HG02763 (cell line): ENCODE measurements around the gene SGCD.

Source experiments
- ATAC-seq: cut with Tn5 transposase; IDR thresholded peaks from one replicate; pipeline ENCODE4 v1.9.1; 2021; ENCODE audit warnings: mild to moderate bottlenecking, moderate library complexity; ENCODE audit not compliant: unreplicated experiment

The SGCD gene

DNA sequence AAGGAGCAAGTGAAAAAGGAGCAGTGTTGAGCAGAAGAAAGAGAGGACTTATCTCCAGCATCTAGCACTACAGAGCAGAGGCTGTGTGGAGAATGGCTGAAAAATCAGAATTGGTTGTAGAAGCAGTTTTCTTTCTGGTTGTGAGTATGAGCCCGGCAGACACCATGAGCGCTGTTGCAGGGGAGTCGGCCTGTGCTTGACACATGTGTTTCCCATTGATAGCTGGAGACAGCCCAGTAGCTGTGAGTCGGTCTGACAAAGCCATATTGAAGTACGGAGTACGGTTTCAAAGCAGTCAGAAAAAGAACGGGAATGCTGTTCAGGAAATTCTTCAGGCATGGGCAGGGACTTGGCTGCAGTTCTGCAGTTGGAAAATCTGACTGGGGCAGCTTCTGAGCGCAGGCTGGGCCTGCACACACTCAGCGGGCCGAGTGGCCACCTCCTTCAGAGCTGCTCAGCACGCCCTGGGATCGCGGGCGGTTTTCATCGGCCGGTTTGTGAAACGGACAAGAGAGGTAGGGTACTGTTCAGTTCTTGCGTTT, at the start of gene SGCD:
TSS of gene SGCD (plus strand) at position 447 of the 542 bp plus-strand sequence.
- ATAC-seq: no peak

DNA sequence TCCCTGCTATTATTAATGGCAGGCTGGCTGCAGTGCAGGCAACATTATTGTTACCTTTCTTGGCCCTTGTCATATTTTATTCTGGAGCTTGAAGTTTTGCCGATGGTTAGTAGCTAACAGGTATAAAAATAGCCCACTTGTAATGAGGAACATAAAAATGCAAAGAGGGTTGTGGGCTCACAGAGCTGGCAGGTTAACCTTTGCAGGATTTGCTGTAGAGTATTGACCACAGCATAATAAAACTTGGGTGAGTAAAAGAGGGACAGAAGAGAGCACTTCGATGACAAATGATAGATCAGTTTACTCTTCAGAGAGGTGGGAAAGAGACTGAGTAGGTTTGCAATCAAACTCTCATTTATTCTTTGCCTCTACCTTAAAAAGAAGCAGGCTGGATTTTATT, 49.7 kb upstream of the SGCD start:
- no peak for ATAC-seq

DNA sequence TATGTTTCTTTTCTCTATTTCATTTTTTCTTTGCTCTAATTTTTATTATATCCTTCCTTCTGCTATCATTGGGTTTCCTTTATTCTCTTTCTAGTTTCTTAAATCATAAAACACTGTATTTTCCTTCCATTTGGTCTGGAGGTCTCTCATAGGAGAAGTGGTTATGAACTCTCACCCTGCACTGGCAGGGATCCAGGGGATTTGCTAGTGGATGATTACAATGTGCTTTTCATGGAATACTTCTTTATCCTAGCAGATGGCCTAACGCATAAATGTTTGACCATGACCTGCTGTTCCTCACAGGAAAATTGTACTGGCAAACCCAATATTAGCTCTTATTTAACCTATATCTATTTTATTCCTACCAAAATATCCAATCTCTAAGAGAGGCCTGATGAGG, 31.5 kb upstream of the SGCD start:
- ATAC-seq: no peak

DNA sequence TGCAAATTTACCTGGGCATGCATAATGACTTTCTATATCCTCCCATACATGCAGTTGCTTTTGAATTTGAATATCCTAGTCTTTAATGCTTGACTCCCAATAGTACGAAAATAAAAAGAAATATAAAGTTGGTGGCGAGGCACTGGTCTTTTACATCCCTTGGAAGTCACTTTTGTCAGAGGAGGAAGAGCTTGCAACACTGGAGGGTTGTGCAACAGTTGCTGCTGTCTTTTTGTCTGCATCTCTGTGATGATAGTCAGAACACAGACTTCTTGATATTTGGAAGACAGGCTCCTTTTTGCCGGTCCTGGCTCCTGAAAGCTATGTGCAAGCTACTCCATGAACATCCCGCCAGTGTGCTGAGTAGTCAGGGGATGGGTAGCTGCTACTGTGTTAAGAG, 16.8 kb upstream of the SGCD start:
- no peak for ATAC-seq

DNA sequence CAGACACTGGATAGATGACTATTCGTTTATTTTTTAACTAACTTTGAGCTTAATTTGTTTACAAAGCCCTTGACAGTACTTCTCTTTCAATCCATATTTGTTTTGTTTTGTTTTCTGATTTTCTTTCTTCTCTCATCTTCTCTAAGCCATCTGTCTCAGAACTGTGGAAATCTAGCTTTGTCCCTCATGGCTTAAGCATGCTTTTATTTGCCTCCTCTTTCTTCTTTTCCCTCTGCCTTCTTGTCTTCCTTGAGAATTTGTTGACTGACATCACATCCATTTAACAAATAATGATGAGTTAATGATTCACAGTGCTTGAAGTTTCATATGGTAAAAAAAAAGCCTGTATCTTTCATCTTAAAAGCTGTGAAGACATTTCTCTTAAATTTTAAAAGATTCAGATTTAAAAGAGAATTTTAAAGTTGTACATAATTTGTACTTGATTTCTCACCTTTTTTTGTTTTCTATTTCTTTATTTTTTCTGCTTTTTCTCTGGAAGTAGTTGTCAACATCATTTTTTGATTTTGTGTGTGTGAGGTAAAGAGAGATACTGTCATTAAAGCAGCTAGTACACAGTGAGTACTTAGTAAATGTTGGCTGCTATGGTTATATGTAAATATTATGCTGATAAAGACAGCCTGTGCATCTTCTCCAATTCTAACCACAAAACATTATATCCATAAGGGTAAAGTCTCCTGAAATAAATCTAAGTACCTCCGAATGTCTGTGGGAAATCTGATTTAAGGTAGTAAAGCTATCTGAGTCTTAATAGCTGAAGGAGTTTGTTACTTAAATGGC, 13.9 kb upstream of the SGCD start:
- ATAC-seq: no peak

DNA sequence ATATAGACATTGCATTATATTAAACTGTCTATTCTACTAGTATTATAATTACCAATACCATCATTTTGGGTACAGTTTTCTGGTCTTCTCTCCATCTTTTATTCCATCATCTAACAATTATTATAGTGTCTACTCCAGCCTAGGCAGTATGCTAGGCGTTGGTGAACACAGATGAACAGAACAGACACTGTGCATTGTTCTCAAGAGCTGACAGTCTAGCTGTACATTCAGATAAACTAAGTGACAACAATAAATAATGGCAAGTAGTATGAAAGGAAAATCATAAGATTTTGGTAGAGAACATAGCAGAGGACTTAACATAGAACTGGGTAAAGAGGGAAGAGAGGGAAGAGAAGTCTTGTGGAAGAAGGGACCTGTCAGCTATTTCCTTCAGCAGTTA, 12.5 kb upstream of the SGCD start:
- ATAC-seq: no peak

DNA sequence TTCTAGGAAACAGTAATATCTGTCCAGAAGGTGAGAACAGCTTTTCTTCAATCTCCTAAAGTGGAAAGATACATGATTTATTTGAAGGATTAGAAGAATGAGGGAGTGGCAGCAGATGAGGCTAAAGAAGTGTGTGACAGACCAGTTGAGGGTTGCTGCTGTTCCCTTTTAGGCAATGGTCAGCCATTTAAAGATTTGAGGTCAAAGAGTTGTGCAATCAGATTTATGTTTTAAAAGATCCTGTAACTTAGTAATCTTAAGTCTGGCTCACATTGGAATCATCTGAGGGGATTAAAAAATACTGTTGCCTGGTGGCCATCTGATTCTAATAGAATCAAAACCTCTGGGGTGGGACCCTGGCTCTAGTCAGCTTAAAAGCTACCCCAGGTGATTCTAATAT, 4.3 kb upstream of the SGCD start:
- ATAC-seq: no peak

DNA sequence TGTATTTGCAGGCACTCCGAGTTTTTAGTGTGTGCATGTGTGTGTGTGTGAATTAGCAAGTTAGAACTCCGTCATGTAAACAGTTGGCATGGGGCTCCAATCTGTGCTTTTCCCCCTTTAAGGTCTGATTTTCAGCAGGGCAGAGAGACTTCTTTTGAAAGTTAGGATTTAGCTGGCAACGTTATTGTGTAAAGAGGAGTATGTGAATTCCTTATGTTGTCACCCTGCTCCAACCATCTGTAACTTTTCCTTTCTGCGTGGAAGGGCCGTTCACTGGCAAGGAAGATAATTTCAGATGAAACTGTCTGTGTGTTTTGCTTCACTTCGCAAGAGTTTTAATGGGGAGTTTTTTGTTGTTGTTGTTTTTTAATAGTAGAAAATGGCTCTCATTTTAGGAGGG, 332 bp downstream of the SGCD start:
- no peak for ATAC-seq

DNA sequence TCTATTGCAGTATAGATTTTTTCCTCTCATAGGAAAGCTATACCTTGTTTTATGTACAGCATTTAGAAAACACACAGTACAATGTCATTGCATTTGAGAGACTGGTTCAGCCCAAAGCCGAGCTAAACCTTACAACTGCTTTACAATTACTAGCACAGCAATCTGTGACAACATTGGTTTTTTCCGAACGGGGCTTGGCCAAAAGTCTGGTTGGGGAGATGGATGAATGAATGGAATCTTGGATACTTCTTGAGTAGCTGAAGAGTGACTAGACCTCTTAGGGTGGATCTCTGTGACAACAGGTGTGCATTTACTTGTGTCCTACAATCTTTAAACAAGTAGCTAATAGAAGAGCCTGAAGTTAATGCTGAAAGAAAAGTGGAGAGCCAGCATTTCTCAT, 1.2 kb downstream of the SGCD start:
- no peak for ATAC-seq

DNA sequence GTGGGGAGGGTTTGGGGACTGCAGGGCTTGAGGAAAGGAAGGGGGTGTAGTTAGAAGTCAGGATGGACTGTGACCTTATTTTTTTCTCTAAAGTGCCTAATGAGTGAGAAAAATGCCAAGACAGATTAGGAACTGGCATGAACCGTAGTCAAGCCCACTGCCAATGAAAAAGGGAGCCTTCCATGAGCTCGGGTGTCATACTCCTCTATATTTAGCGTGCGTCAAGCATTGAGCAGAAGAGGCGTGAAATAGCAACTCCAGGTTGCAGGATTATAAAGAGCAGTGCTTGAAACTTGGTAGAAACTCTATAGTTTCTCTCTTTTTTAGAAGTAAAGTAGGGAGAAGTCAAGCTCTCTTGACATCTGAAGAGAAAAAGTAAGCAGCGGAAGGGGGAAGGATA, 1.8 kb downstream of the SGCD start:
- no peak for ATAC-seq

DNA sequence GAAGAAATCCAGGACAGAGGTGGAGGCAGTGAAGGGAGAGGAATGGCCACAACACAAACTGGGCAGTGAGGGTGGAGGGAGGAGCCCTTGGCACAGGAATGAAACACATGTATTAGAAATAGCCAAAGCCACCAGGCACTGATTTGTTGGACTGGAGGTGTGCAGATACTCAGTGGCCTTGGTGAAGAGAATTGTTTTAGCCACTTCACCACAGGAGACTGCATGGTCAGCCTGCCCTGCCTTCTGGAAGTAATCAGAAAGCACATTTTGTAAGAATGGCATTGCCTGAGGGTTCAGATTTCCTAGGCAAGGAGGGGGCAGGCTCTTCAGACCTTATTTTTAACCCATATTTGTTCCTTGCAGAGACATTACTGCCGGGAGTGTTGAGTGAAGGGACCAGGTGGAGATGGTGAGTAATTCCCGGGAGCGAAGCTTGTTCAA, 2.2 kb downstream of the SGCD start:
- no peak for ATAC-seq

DNA sequence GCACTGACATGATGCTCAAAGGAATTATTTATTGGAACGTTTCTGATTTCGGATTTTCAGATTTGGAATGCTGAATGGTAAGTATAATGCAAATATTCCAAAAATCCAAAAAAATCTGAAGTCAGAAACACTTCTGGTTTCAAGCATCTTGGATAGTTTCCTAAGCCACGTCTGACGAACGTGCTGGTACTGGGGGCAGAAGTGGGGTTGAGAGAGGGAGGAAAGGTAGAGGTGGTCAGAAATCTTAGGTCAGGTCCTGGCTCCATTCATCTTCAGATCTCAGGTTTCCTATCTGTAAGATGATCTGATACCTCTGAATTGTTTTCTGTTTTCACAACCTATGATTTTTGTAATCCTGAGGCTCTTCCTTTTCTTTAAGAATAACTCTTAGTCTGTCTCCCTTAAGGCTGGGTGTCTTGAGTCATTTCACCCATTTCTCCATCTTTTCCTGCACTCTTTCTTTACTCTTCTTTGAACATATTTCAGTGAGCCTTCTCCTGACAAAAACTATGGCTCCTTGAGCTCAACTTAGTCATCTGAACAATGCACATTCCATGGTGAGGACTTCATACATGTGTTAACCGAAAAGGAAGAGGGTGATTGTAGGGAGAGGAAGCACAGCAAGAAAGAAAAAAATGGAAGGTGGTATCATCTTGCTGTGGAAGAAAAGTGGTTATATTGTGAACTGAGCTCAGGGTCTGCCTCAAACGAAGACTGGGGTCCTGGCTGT, 3.3 kb downstream of the SGCD start:
- no peak for ATAC-seq

DNA sequence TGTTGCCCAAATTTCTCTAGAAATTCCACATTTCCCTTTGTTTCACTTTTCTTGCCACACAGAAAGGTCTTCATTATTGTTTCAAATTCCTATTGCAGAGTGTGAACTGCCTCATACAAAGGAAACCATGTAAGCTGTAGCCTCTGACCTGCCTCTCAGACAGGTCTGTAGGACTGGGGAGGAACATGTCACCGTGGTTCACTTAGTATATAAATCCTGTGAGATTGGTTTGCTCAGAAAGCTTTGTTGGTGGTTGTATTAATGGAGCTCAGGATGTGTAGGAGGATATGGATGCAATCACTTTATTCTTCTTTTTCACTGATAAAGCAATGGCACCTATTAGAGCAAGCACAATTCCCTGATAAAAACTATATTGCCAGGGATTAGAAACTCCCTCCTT, 4.2 kb downstream of the SGCD start:
- ATAC-seq: no peak

DNA sequence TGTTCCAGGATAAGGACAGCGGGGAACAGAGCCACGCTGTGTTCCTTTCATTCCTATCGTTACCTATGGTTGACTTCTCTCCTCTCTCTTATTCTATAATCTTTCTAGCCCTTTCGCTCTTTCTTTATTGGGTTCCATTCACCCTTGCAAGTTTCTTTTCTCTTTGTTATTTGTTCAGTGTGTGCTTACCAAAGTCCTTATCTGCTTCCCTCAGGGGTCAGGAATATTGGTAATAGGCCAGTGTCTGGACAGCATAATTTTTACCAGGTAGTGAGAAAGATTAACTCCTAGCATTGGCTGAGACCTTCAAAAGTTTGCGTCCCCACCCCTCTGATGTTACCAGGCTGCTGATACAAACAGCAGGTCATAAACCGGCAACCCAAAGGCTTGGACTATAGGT, 4.9 kb downstream of the SGCD start:
- no peak for ATAC-seq

DNA sequence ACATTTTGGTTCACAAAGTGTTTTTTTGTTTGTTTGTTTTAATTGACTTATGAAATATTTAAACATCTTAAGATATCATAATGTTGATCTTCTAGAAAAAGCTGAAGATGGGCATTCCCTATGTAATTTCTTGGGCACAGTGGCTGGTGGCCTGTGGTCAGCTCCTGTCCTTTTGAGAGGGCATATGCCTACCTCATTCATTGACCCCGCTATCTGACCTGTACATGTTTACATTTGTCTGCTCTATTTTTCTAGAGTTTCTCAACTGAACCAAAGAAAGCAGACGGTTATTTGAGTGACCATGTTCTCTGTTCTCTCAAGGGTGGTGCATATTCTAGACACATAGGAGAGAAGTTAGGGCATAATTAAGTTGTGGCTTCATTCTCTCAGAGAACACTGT, 5.3 kb downstream of the SGCD start:
- ATAC-seq: no peak

DNA sequence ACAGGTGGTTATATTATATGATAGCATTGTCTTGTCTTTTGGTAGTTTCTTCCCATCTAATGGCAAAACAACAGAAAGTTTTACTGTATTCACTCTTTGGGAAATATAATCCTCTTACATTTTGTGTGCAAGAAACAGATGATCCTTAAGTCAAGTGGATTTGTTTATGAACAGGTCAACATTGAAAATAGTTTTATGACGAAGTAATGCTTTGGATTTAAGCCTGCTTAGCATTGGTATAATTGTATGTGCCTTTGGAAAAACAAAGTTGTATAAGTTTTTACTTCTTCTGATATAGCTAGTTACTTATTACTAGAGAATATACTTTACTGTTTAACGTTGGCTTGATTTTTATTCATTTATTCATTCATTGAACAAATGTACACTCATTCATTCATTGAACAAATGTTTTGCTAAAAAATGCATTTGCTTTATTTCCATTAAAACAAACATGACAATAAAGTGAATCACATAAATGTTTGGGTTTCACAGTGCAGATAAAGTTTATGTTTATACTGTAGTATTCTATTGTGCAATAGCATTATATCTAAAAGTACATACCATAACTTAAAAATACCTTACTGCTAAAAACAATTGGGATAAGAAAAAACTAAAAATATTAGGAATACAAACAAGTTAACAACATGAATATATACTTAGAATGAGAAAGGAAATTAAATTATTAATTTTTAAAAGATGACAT, 12.3 kb downstream of the SGCD start:
- no peak for ATAC-seq

DNA sequence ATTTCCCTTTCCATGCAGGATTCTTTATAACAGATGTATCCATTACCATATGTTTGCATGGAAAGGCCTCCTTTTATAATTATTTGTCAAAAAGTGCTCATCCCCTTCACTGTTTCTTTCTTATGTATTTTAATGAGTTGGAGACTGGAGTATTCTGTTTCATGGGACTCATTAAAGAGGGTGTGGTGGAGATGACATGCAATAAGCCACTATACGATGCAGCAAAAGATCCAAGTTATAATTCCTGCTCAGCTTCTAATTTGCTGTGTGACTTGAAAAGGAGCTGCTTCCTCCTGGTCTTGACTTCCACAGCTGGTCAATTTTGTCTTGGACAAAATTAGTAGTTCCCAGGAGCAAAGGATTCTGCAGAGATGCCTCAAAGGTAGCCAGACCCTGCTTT, 13.9 kb downstream of the SGCD start:
- no peak for ATAC-seq

DNA sequence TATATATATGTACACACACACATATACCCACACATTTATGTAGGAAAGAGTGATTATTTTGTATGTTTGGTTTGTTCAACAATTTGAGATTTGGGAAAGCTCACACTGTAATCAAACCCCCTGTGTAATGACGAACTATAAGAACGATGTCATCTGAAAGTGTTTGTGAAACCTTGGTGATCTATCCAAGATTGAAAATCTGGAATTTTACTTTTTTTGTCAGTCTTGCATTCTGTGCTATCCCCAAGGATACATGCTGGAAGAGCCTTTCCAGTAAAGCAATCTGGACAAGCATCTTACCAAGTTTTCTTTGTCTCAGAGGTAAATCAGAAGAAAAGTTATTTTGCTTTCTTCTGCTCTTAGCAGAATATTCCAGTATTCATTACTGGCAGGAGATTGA, 23.3 kb downstream of the SGCD start:
- ATAC-seq: no peak

DNA sequence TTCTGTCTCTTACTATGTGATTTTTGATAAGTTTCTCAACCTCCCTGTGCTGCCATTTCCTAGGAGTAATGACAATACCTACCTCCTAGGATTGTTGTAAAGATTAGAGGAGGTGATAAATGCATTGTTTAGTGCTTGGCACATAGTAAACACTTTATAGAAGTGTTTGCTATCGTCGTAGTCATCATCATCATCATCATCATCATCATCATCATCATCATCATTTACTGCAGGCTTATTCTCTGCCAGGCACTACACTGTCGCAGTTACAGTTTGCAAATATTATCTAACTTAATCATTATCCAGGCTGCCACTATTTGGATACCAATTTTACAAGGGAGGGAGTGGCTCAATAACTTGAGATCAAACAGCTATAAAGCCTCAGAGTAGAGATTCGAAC, 24.5 kb downstream of the SGCD start:
- no peak for ATAC-seq

DNA sequence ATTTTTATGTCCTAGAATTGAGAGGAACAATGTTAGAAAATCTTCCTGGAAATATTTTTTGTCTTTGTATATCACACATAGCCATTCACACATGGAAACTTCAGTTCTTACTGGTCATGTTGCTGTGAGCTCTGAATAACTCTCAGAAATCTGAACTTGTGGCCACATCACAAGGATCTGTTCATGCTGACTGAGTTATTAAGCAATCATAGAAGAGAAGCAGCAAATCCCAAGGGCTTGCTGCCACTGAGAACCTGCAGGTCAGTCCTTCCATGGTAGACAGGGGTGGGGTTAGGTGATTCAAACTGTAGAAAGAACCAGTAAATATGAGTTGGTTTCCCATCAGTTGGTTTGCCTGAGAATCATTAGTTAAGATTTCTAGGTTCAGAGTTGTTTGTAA, 27.6 kb downstream of the SGCD start:
- no peak for ATAC-seq

DNA sequence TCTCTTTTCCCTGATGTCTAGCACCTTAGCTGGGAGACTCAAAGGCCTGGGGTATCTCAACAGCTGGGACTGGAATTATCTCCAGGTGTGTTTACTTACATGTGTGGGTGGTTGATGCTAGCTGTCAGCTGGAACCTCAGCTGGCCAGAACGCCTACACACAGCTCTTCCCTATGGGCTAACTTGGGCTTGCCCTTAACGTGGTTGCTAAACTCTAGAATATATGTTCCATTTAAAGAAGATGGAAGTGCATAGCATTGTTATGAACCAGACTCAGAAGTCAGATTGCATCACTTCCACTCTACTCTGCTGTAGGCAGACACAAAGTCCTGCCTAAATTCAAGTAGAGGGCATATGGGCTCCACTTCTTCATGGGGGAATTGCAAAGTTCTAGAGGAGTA, 29.3 kb downstream of the SGCD start:
- peak; percentile 59 for ATAC-seq

DNA sequence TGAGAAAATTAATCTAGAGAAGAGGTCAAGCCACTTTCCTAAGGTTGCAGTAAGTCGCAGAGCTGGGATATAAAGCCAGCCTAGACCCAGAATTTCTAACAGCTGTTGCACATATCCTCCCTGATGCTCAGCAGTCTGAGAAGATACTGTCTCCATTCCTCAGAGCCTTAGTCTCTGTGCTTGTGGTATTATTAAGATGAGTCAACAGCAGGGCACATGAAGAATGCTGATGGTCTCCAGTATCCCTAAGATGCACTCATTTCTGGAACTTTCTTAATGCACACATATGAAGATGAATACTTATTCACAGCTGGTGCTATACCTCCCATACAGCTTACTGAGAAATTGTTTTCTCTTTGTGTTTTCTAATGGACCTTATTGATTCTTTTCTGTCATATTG, 32.5 kb downstream of the SGCD start:
- ATAC-seq: no peak
